ENCODE measurements around the gene CBFA2T3. TPM values are rescaled to one million over a fixed set of nuclear protein-coding genes. Genes with fewer than 3 reads are reported as not detected.

CBFA2T3 gene
- total and polyA plus RNA-seq, 2 of the 8 experiments (the other 6 are each of a cell fraction or from before 2014, with no cell fraction given) = 0.51 to 1.3 TPM

DNA sequence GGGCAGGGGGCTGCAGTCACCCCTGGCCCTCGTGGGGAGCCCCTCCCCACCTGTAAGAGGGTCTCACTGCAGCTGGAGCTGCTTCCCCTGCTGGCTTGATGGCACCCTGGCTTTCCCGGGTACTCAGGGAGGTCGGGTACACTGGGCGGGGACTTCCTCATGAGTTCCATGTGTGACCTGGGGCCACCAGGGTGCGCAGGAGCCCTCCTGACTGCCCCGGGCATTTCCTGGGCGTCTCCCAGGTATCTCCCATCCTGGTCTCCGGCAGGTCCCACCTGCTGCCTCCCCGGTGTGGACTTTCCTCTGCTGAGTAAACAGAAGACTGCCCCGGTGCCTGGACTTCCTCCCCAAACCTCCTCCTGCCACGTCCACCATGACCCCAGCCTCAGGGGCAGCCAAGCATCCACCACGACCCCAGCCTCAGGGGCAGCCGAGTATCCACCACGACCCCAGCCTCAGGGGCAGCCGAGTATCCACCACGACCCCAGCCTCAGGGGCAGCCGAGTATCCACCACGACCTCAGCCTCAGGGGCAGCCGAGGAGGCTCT is 40.9 kb downstream of the CBFA2T3 start:
- H3K23me2 ChIP-seq (ENCODE audit: low read depth, low read length) = peaks cover 8% of the 10 kb centered on the region; the same call in 1 of the 2 replicates
- FAIRE-seq (no peak), DNase-seq (ENCODE audit: low read depth in 1 of 2, low spot score in 2 of 2) (no peak)
- H3K27ac ChIP-seq (ENCODE audit: low read depth, low read length) = no peak overlapping the region
- H4K20me1 ChIP-seq (replicated peaks in 1 of 2; ENCODE audit: control insufficient read depth in 1 of 2, insufficient read depth in 2 of 2, low read length in 2 of 2) = peaks cover 4 to 5% of the 10 kb centered on the region in 2 experiments
- peaks cover 0 to 6% (median 0%) of the 10 kb centered on the region in 4 experiments; a peak in 1 of 8 replicates for H3K36me3 ChIP-seq (ENCODE audit: control insufficient read depth in 2 of 4, insufficient read depth in 4 of 4, low read length in 3 of 4)
- no peak overlapping the region for H4K5ac ChIP-seq (ENCODE audit: insufficient read length, low read depth, low read length)
- H3K9me3 ChIP-seq (ENCODE audit: insufficient read depth in 2 of 2, low read depth in 1 of 2, low read length in 1 of 2) = no peaks in the 10 kb centered on the region
- no peak overlapping the region for H2BK5ac ChIP-seq (ENCODE audit: low read depth, low read length)
- H2AK5ac ChIP-seq (ENCODE audit: low read depth, low read length) = no peak overlapping the region
- no peak overlapping the region for H3K4me2 ChIP-seq (ENCODE audit: insufficient read depth in 1 of 2, low read depth in 2 of 2, low read length in 2 of 2)
- H3K4ac ChIP-seq (replicated peaks; ENCODE audit: insufficient read length, low read depth, low read length) = no peak overlapping the region
- no peak overlapping the region for H3K4me3 ChIP-seq (ENCODE audit: extremely low read depth in 1 of 4, insufficient read depth in 2 of 4, low read depth in 3 of 4, low read length in 4 of 4)
- no peak overlapping the region for H3K9ac ChIP-seq (replicated peaks in 1 of 4; ENCODE audit: extremely low read depth in 1 of 4, low read depth in 3 of 4, low read length in 3 of 4)
- no peak overlapping the region for H3K18ac ChIP-seq (ENCODE audit: extremely low read depth, low read length)
- H3K79me2 ChIP-seq (ENCODE audit: control insufficient read depth in 1 of 2, insufficient read depth in 2 of 2, low read length in 2 of 2) = no peaks in the 10 kb centered on the region
- TF ChIP-seq TAF1 (IDR thresholded peaks at IDR 0.05; ENCODE audit: low read depth, low read length) = no peak
- TF ChIP-seq, protein P1, sequence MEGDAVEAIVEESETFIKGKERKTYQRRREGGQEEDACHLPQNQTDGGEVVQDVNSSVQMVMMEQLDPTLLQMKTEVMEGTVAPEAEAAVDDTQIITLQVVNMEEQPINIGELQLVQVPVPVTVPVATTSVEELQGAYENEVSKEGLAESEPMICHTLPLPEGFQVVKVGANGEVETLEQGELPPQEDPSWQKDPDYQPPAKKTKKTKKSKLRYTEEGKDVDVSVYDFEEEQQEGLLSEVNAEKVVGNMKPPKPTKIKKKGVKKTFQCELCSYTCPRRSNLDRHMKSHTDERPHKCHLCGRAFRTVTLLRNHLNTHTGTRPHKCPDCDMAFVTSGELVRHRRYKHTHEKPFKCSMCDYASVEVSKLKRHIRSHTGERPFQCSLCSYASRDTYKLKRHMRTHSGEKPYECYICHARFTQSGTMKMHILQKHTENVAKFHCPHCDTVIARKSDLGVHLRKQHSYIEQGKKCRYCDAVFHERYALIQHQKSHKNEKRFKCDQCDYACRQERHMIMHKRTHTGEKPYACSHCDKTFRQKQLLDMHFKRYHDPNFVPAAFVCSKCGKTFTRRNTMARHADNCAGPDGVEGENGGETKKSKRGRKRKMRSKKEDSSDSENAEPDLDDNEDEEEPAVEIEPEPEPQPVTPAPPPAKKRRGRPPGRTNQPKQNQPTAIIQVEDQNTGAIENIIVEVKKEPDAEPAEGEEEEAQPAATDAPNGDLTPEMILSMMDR (IDR thresholded peaks at IDR 0.05; ENCODE audit: control extremely low read depth in 1 of 3, insufficient read depth in 1 of 3, low read depth in 1 of 3, low read length in 3 of 3) = peak in 2 of 3 experiments; percentile 15 to 27; a peak in 3 of 4 replicates
- peak; percentile 17 to 30; a peak in 2 of 4 replicates for TF ChIP-seq RAD21 (IDR thresholded peaks at IDR 0.05 in 1 of 2, conservative IDR thresholded peaks at IDR 0.05 in 1 of 2; ENCODE audit: low read depth in 2 of 2, low read length in 2 of 2)
- ChIA-PET POLR2A (ENCODE audit: partially characterized antibody) (no interaction called here), CTCF (ENCODE audit: partially characterized antibody) (interaction anchor here (0.7 to 1.2 kb wide), 7 partner anchors 10 to 101 kb away, joined by 3 to 4 read pairs (median 3); no protein-coding TSS in a partner anchor)
- H2AFZ ChIP-seq (ENCODE audit: low read length) = no peak overlapping the region
- no peaks in the 10 kb centered on the region; a peak in 1 of 7 replicates for H3K4me1 ChIP-seq (replicated peaks in 1 of 4; ENCODE audit: control insufficient read depth in 3 of 4, insufficient read depth in 4 of 4, low read length in 3 of 4)
- 0 out of 2 replicates have a peak overlapping the region, but pooled peaks have one; percentile 51 for H4K8ac ChIP-seq (ENCODE audit: extremely low read depth, insufficient read depth, low read length)
- WGBS, 2 experiments (ENCODE audit: extremely low coverage in 1 of 2, insufficient coverage in 1 of 2, insufficient read length in 1 of 2, insufficient replicate concordance in 2 of 2, low coverage in 1 of 2, low lambda C conversion rate in 2 of 2, missing lambda C conversion rate in 1 of 2) = 83% methylated on average over 15 of the region's 19 CpGs; no CpG with 5 or more reads in 1 of the 2 experiments
- no peak overlapping the region for H3K14ac ChIP-seq (ENCODE audit: insufficient read length)
- peaks cover 12 to 25% (median 23%) of the 10 kb centered on the region in 4 experiments; a peak in 6 of 7 replicates for H3K27me3 ChIP-seq (replicated peaks in 1 of 4; ENCODE audit: control insufficient read depth in 3 of 4, extremely low read depth in 1 of 4, insufficient read depth in 3 of 4, low read length in 3 of 4)
- no peak overlapping the region for H3K23ac ChIP-seq (ENCODE audit: insufficient read length)
- H3K79me1 ChIP-seq (ENCODE audit: low read depth, low read length) = no peaks in the 10 kb centered on the region
- H4K91ac ChIP-seq (replicated peaks; ENCODE audit: insufficient read length, low read length) = no peak overlapping the region
- no peak overlapping the region for H2BK15ac ChIP-seq (ENCODE audit: low read length)
- H2BK120ac ChIP-seq (replicated peaks; ENCODE audit: low read depth, low read length) = no peak overlapping the region
- no peak overlapping the region for H3K56ac ChIP-seq (replicated peaks; ENCODE audit: insufficient read length, low read depth, low read length)
- no peak overlapping the region for H2BK20ac ChIP-seq (ENCODE audit: low read length)
- H2BK12ac ChIP-seq (ENCODE audit: low read depth, low read length) = no peak overlapping the region
